ENCODE data around the gene FAM83E.

Gene FAM83E

GRCh38 chr19:48638831-48639381, 24.0 kb upstream of the FAM83E start:
- no peaks in the 10 kb centered on the region for H3K9me3 ChIP-seq
- peak in 1 of 2 donors; percentile 73 for DNase-seq
- no peak for TF ChIP-seq CTCF (IDR thresholded peaks at IDR 0.05)
- H3K27me3 ChIP-seq, result no peaks in the 10 kb centered on the region
- intact Hi-C loops (cut with DNase I; ENCODE audit: low total_unique reads), result no loop called here
- H3K4me3 ChIP-seq, result peak overlapping the region; percentile 73 to 75
- peaks cover 5 to 39% (median 31%) of the 10 kb centered on the region in 4 donors for H3K4me1 ChIP-seq
- H3K36me3 ChIP-seq, result no peaks in the 10 kb centered on the region
- peak overlapping the region; percentile 91 to 96 for H3K27ac ChIP-seq

- Histone ChIP-seq H3K4me3 (peak overlapping the region; percentile 73 to 75), H3K4me1 (peaks cover 5 to 46% (median 39%) of the 10 kb centered on the region in 4 donors), H3K27me3 (no peaks in the 10 kb centered on the region), H3K9me3 (no peaks in the 10 kb centered on the region), H3K27ac (peak overlapping the region; percentile 91 to 96), H3K36me3 (no peaks in the 10 kb centered on the region)
- intact Hi-C loops (cut with DNase I; ENCODE audit: low total_unique reads), result no loop called here
- TF ChIP-seq CTCF (IDR thresholded peaks at IDR 0.05), result peak in 1 of 2 experiments; percentile 31
- DNase-seq, result peak; percentile 87 to 93
Measured at GRCh38 chr19:48637948-48638830, 23.3 kb upstream of the FAM83E start.

GRCh38 chr19:48637449-48637947, 22.6 kb upstream of the FAM83E start:
- intact Hi-C loops (cut with DNase I; ENCODE audit: low total_unique reads), result no loop called here
- no peaks in the 10 kb centered on the region for H3K27me3 ChIP-seq
- H3K9me3 ChIP-seq, result no peaks in the 10 kb centered on the region
- H3K27ac ChIP-seq, result peak overlapping the region; percentile 91 to 96
- TF ChIP-seq CTCF (IDR thresholded peaks at IDR 0.05), result no peak
- peak; percentile 99 to 100 for DNase-seq
- peaks cover 0 to 4% (median 0%) of the 10 kb centered on the region in 3 donors for H3K36me3 ChIP-seq
- H3K4me3 ChIP-seq, result peak overlapping the region; percentile 73 to 75
- peaks cover 5 to 53% (median 42%) of the 10 kb centered on the region in 4 donors for H3K4me1 ChIP-seq

GRCh38 chr19:48636859-48637448, 22.1 kb upstream of the FAM83E start, which contains the start of gene DBP:
DBP (minus strand) TSS chr19:48637379; CDS start chr19:48636994, 385 bp downstream.
- H3K36me3 ChIP-seq, result peaks cover 0 to 6% (median 0%) of the 10 kb centered on the region in 3 donors
- H3K27me3 ChIP-seq, result no peaks in the 10 kb centered on the region
- TF ChIP-seq CTCF (IDR thresholded peaks at IDR 0.05), result peak; percentile 8 to 20
- peak; percentile 63 to 87 for DNase-seq
- H3K9me3 ChIP-seq, result no peaks in the 10 kb centered on the region
- intact Hi-C loops (cut with DNase I; ENCODE audit: low total_unique reads), result no loop called here
- peaks cover 5 to 54% (median 42%) of the 10 kb centered on the region in 4 donors for H3K4me1 ChIP-seq
- H3K27ac ChIP-seq, result peak within 1 kb of the TSS; percentile 91 to 96
- peak within 1 kb of the TSS; percentile 73 to 75 for H3K4me3 ChIP-seq
